GM19043 (cell line): ENCODE measurements around the gene NPVF.

Source experiments
- ATAC-seq: cut with Tn5 transposase; IDR thresholded peaks from one replicate; pipeline ENCODE4 v1.9.1; 2021; ENCODE audit warnings: low read depth; ENCODE audit not compliant: unreplicated experiment

Gene NPVF

DNA sequence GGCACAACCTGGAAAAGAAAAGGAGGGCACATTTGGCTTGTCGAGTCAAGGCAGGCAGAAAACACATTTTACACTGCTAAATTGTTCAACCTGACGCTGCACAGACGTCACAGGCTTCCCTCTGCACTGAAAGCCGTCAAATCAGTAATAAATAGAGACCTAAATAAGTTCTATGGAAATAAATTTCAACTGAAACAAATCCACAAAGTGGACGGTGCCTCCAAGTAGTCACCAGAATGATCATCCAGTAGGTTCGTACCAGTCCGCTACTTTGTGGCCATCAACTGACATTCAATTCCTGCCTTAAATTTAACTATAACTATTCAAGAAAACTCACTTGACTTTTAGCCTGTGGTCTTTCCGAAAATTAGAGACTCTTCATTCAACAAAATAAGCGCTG lies 49.0 kb downstream of the NPVF start:
- no peak for ATAC-seq
